ENCODE measurements around the gene SAE1. TPM values are rescaled to one million over a fixed set of nuclear protein-coding genes. Genes with fewer than 3 reads are reported as not detected.
A peak's percentile ranks its signal among the peaks of the same experiment; 100 is the strongest.

The SAE1 gene
- total and polyA plus RNA-seq, 10 of the 15 experiments (the other 5 are each of a cell fraction or from before 2014, with no cell fraction given): 62.0 to 246 (median 148) TPM

DNA sequence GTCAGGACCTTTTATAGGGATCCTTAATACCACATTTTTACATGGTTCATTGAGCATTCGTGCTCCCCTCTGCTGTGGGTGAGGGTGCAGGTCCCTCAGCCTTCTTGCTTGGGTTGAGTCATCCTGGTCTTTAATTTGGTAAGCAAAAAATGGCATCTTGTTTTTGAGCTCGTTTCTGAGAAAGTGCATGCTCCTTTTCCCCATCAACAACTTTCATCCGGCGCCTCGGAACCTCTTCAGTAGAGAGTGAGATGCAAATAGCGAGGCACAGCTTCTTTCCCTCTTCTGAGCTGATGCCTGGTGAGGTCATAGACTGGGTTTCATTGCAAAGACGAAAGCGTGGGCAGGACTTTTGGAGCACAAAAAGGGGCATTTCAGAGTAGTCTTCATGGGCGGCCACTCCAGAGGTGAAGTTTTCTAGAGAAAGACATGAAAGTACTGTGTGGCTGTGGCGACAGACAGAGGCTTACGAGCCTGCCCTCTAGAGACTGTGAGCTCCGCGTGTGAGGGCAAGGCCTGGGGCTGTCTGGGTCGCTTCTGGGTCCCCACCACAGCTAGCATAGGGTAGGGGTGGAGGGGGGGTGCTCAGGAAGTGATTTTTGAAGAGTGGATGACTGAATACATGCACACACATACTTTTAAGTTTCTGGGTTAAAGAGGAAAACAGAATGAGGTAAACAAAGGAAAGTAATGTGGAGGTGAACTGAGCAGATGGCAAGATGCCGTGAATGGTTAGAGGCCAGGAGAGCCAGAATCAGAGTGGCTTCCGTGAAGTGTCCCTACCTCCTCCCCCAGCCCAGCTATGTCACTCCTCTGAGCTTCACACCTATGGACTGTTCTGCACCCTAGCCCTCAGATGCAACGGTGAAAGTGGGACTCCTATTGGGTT is 56.1 kb downstream of the SAE1 start (continued):
- 0 out of 4 replicates have a peak, but pooled peaks of 1 of the 2 experiments have one; percentile 38 for TF ChIP-seq ETV6 (conservative IDR thresholded peaks at IDR 0.05 in 1 of 2, IDR thresholded peaks at IDR 0.05 in 1 of 2; ENCODE audit: borderline replicate concordance in 1 of 2, low read depth in 1 of 2)
- TF ChIP-seq NFIC (IDR thresholded peaks at IDR 0.05; ENCODE audit: low read depth, low read length): peak; percentile 60; the same call in 1 of the 2 replicates
- TF ChIP-seq ZNF274 (IDR thresholded peaks at IDR 0.05; ENCODE audit: insufficient read depth, insufficient read length): no peak
- TF ChIP-seq SIX5 (IDR thresholded peaks at IDR 0.05; ENCODE audit: low read depth, low read length, severe bottlenecking): no peak
- TF ChIP-seq, protein P1, sequence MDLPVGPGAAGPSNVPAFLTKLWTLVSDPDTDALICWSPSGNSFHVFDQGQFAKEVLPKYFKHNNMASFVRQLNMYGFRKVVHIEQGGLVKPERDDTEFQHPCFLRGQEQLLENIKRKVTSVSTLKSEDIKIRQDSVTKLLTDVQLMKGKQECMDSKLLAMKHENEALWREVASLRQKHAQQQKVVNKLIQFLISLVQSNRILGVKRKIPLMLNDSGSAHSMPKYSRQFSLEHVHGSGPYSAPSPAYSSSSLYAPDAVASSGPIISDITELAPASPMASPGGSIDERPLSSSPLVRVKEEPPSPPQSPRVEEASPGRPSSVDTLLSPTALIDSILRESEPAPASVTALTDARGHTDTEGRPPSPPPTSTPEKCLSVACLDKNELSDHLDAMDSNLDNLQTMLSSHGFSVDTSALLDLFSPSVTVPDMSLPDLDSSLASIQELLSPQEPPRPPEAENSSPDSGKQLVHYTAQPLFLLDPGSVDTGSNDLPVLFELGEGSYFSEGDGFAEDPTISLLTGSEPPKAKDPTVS (IDR thresholded peaks at IDR 0.05; ENCODE audit: low read depth, low read length): no peak
- no peak; the same call in 1 of the 2 replicates for TF ChIP-seq TCF3 (IDR thresholded peaks at IDR 0.05; ENCODE audit: borderline replicate concordance, insufficient read depth, low read depth, low read length)
- no peak for TF ChIP-seq ZSCAN29 (IDR thresholded peaks at IDR 0.05)
- TF ChIP-seq, protein P2, sequence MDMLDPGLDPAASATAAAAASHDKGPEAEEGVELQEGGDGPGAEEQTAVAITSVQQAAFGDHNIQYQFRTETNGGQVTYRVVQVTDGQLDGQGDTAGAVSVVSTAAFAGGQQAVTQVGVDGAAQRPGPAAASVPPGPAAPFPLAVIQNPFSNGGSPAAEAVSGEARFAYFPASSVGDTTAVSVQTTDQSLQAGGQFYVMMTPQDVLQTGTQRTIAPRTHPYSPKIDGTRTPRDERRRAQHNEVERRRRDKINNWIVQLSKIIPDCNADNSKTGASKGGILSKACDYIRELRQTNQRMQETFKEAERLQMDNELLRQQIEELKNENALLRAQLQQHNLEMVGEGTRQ (IDR thresholded peaks at IDR 0.05; ENCODE audit: borderline replicate concordance, low read depth, low read length): no peak
- peak; percentile 92 for TF ChIP-seq ATF7 (IDR thresholded peaks at IDR 0.05; ENCODE audit: low read depth)
- peak; percentile 71 for TF ChIP-seq MEF2B (IDR thresholded peaks at IDR 0.05; ENCODE audit: partially characterized antibody, poor library complexity, severe bottlenecking)
- TF ChIP-seq RBBP5 (conservative IDR thresholded peaks at IDR 0.05): no peak
- TF ChIP-seq, protein P3, sequence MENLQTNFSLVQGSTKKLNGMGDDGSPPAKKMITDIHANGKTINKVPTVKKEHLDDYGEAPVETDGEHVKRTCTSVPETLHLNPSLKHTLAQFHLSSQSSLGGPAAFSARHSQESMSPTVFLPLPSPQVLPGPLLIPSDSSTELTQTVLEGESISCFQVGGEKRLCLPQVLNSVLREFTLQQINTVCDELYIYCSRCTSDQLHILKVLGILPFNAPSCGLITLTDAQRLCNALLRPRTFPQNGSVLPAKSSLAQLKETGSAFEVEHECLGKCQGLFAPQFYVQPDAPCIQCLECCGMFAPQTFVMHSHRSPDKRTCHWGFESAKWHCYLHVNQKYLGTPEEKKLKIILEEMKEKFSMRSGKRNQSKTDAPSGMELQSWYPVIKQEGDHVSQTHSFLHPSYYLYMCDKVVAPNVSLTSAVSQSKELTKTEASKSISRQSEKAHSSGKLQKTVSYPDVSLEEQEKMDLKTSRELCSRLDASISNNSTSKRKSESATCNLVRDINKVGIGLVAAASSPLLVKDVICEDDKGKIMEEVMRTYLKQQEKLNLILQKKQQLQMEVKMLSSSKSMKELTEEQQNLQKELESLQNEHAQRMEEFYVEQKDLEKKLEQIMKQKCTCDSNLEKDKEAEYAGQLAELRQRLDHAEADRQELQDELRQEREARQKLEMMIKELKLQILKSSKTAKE (IDR thresholded peaks at IDR 0.05; ENCODE audit: low read depth, poor library complexity, severe bottlenecking): peak; percentile 98
- TF ChIP-seq MEF2A (IDR thresholded peaks at IDR 0.05; ENCODE audit: insufficient read depth, low read depth, low read length): peak; percentile 66
- TF ChIP-seq HDAC6 (IDR thresholded peaks at IDR 0.05; ENCODE audit: unreplicated experiment): no peak
- TF ChIP-seq, protein P4, sequence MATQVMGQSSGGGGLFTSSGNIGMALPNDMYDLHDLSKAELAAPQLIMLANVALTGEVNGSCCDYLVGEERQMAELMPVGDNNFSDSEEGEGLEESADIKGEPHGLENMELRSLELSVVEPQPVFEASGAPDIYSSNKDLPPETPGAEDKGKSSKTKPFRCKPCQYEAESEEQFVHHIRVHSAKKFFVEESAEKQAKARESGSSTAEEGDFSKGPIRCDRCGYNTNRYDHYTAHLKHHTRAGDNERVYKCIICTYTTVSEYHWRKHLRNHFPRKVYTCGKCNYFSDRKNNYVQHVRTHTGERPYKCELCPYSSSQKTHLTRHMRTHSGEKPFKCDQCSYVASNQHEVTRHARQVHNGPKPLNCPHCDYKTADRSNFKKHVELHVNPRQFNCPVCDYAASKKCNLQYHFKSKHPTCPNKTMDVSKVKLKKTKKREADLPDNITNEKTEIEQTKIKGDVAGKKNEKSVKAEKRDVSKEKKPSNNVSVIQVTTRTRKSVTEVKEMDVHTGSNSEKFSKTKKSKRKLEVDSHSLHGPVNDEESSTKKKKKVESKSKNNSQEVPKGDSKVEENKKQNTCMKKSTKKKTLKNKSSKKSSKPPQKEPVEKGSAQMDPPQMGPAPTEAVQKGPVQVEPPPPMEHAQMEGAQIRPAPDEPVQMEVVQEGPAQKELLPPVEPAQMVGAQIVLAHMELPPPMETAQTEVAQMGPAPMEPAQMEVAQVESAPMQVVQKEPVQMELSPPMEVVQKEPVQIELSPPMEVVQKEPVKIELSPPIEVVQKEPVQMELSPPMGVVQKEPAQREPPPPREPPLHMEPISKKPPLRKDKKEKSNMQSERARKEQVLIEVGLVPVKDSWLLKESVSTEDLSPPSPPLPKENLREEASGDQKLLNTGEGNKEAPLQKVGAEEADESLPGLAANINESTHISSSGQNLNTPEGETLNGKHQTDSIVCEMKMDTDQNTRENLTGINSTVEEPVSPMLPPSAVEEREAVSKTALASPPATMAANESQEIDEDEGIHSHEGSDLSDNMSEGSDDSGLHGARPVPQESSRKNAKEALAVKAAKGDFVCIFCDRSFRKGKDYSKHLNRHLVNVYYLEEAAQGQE (IDR thresholded peaks at IDR 0.05; ENCODE audit: low read depth, low read length): no peak
- 0 out of 2 replicates have a peak, but pooled peaks have one; percentile 10 for TF ChIP-seq TCF7 (IDR thresholded peaks at IDR 0.05; ENCODE audit: borderline replicate concordance)
- no peak for TF ChIP-seq RB1 (IDR thresholded peaks at IDR 0.05; ENCODE audit: borderline replicate concordance)
- no peak for TF ChIP-seq SPI1 (IDR thresholded peaks at IDR 0.05; ENCODE audit: borderline replicate concordance, insufficient read depth, low read depth, low read length)
- TF ChIP-seq NR2F1 (conservative IDR thresholded peaks at IDR 0.05): peak; percentile 69

All from GM12878 (cell line).